ENCODE results near the gene SMAGP. TPM values are rescaled to one million over a fixed set of nuclear protein-coding genes. Genes with fewer than 3 reads are reported as not detected.
"Not testable (repeated sequence)": the region's sequence is repeated elsewhere in the genome, so short reads cannot be mapped to it uniquely, and the experiment has no call there.

The SMAGP gene, protein sequence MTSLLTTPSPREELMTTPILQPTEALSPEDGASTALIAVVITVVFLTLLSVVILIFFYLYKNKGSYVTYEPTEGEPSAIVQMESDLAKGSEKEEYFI
- polyA plus RNA-seq (2013), result 119 and 122 TPM in 2 replicates

DNA sequence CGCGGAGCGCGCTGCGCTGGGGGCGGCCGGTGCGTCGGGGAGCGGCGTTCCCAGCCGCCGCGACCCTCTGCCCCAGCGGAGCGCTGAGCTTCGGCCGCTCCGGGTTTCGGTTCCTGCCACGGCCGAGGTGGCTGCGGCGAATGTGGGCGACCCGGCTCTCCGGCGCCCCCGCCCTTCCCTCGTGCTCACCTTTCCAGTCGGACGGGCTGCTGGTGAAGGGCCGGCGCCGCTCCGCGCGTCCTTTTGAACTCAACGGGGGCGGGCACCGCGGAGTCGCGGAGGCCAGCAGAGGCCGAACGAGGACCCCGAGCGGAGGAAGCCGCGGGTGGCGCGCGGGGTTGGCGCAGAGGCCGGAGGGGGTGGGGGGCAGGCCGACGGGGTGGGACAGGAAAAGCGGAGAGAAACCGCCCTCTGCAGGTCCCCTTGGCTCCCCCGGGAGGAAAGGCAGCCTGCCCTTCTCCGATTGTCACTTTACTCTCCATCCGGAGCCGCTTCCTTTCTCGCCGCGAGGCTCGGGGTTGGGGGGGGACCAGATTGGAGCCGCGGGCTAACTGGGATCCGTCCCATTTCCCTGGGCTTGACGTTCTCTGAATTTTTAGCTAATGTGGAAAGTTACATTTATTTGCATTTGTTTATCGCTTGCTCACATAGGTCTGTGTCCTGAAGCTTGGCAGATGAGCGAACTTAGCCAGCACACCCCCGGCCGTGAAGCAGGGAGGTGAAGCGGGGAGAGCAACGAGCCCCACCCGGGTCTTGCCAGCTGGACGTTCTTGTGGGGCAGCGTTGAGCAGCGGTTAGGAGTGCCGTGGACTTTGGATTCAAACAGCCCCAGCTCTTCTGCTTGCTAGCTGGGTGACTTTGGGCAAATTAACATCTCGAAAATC is at the start of gene SMAGP:
Gene SMAGP (minus strand): TSS at position 349 of the 884 bp plus-strand sequence. CDS start 1,137 bp downstream, outside the sequence.
- Histone ChIP-seq H2BK5ac (ENCODE audit: low read depth, low read length, poor library complexity) (peak within 1 kb of the TSS; percentile 89), H4K12ac (ENCODE audit: low read depth, low read length) (peak within 1 kb of the TSS; percentile 79), H3K9ac (ENCODE audit: low read length) (peak within 1 kb of the TSS; percentile 6), H3K36me3 (ENCODE audit: control insufficient read depth in 1 of 2, insufficient read depth in 2 of 2, low read length in 2 of 2) (no peaks in the 10 kb centered on the region), H2AFZ (ENCODE audit: insufficient read depth, low read length, poor library complexity) (peak within 1 kb of the TSS; percentile 69), H3K27me3 (ENCODE audit: insufficient read depth, low read length) (no peaks in the 10 kb centered on the region), H3K4me3 (ENCODE audit: low read depth, low read length) (peak within 1 kb of the TSS; percentile 84), H3K4me2 (ENCODE audit: low read length) (peak within 1 kb of the TSS; percentile 64), H3K18ac (ENCODE audit: low read length) (peak within 1 kb of the TSS; percentile 91), H2BK120ac (ENCODE audit: insufficient read depth, low read length, poor library complexity) (peak within 1 kb of the TSS; percentile 76), H3K79me1 (ENCODE audit: low read length) (peaks cover 20% of the 10 kb centered on the region), H3K14ac (ENCODE audit: low read length) (peak within 1 kb of the TSS; percentile 71), H3K4ac (ENCODE audit: low read depth, low read length) (peak within 1 kb of the TSS; percentile 92), H3K27ac (ENCODE audit: low read depth, low read length) (peak within 1 kb of the TSS; percentile 85), H3K23ac (ENCODE audit: low read length) (no peak within 1 kb of the TSS), H4K8ac (ENCODE audit: low read depth, low read length) (peak within 1 kb of the TSS; percentile 88), H3K79me2 (ENCODE audit: control insufficient read depth, insufficient read depth, low read length, poor library complexity) (peaks cover 16% of the 10 kb centered on the region), H4K91ac (ENCODE audit: low read depth, low read length) (peak within 1 kb of the TSS; percentile 87), H2BK12ac (ENCODE audit: low read length) (peak within 1 kb of the TSS; percentile 71), H3K4me1 (ENCODE audit: control insufficient read depth in 1 of 2, insufficient read depth in 2 of 2, low read length in 2 of 2) (peaks cover 8% of the 10 kb centered on the region in 2 experiments), H3K9me3 (ENCODE audit: insufficient read depth, low read depth, low read length) (no peaks in the 10 kb centered on the region), H2AK5ac (ENCODE audit: low read length) (peak within 1 kb of the TSS; percentile 68)
- peak; percentile 82 to 90 for DNase-seq
- WGBS (ENCODE audit: extremely low coverage, insufficient coverage, insufficient read length), result no CpG with 5 or more reads among the region's 83 CpGs

DNA sequence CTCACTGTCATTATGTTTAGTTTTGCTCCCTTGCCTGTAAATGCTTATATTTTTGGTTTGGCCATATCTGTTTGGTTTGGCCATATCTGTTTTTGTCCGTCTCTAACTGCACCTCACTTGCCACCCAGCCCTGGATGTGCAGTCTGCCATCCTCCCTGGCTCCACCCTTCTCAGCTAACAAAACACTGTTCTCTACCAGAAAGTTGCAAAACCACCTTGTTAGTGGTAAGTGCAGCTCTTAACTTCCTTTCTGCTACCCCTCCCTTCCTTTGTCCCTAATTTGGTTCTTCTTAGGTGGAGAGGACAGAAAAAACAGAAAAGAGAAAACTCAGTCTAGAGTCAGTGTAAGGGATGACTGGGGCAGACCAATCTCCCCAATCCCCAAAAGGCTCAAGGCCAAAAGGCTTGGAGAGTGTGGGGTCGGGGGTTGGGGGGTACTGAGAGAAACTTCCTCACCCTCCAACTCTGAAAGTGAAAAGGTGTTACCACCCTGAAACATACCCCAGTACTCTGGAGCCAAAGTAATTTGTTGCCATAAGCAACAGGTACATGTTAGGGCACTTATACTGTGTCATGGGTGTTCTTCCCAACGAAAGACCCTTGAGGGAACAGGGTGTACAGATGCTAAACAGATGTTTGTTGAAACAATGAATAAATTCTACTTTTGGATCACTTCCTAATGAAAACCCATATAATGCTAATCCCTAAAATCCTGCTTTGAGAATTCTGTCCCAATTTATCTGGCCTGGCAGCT is 48.8 kb upstream of the SMAGP start:
- H2AK5ac ChIP-seq (ENCODE audit: low read length), result peak overlapping the region; percentile 15
- H3K27ac ChIP-seq (ENCODE audit: low read depth, low read length), result peak overlapping the region; percentile 82
- H3K4me1 ChIP-seq (ENCODE audit: control insufficient read depth in 1 of 2, insufficient read depth in 2 of 2, low read length in 2 of 2), result peaks cover 7 to 34% of the 10 kb centered on the region in 2 experiments
- no peak overlapping the region for H3K4me3 ChIP-seq (ENCODE audit: low read depth, low read length)
- H2BK5ac ChIP-seq (ENCODE audit: low read depth, low read length, poor library complexity), result peak overlapping the region; percentile 90
- H4K8ac ChIP-seq (ENCODE audit: low read depth, low read length), result peak overlapping the region; percentile 69
- H3K23ac ChIP-seq (ENCODE audit: low read length), result no peak overlapping the region
- peaks cover 29% of the 10 kb centered on the region for H3K79me1 ChIP-seq (ENCODE audit: low read length)
- H3K36me3 ChIP-seq (ENCODE audit: control insufficient read depth in 1 of 2, insufficient read depth in 2 of 2, low read length in 2 of 2), result no peaks in the 10 kb centered on the region
- H3K4ac ChIP-seq (ENCODE audit: low read depth, low read length), result peak overlapping the region; percentile 53
- H3K14ac ChIP-seq (ENCODE audit: low read length), result peak overlapping the region; percentile 77
- peak overlapping the region; percentile 80 for H2BK120ac ChIP-seq (ENCODE audit: insufficient read depth, low read length, poor library complexity)
- H3K9ac ChIP-seq (ENCODE audit: low read length), result no peak overlapping the region
- peak overlapping the region; percentile 95 for H2BK12ac ChIP-seq (ENCODE audit: low read length)
- WGBS (ENCODE audit: extremely low coverage, insufficient coverage, insufficient read length), result no CpG with 5 or more reads among the region's 3 CpGs
- H4K12ac ChIP-seq (ENCODE audit: low read depth, low read length), result no peak overlapping the region
- peak overlapping the region; percentile 46 for H3K18ac ChIP-seq (ENCODE audit: low read length)
- no peak overlapping the region for H2AFZ ChIP-seq (ENCODE audit: insufficient read depth, low read length, poor library complexity)
- H3K79me2 ChIP-seq (ENCODE audit: control insufficient read depth, insufficient read depth, low read length, poor library complexity), result no peaks in the 10 kb centered on the region
- H3K4me2 ChIP-seq (ENCODE audit: low read length), result peak overlapping the region; percentile 4
- peak overlapping the region; percentile 75 for H4K91ac ChIP-seq (ENCODE audit: low read depth, low read length)
- H3K9me3 ChIP-seq (ENCODE audit: insufficient read depth, low read depth, low read length), result no peaks in the 10 kb centered on the region
- DNase-seq, result peak in 1 of 2 donors; percentile 41
- no peaks in the 10 kb centered on the region for H3K27me3 ChIP-seq (ENCODE audit: insufficient read depth, low read length)

DNA sequence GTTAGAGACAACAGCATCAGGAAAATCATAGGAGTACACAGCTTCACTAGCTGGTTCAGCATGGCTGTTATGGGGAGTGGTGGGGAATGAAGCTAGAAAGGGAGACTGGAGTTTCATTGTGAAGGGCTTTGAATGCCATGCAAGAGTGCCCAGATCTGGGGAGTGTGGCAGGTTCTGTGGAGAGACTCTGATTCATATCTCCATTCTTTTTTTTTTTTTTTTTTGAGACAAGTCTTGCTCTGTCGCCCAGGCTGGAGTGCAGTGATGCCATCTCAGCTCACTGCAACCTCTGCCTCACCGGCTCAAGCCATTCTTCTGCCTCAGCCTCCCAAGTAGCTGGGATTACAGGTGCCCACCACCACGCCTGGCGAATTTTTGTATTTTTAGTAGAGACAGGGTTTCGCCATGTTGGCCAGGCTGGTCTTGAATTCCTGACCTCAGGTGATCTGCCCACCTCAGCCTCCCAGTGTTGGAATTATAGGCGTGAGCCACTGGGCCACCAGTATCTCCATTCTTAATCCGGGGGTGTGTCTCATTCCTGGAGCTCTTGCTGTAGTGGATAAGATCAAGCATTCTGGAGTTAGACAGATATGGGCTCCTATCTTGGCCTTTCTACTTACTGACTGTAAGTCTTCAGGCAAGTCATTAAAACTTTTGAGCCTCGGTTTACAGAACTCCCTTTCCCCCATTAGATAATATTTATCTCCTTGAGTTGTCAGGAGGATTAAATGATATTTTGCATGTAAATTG is 48.0 kb upstream of the SMAGP start:
- H4K12ac ChIP-seq (ENCODE audit: low read depth, low read length), result not testable (repeated sequence)

DNA sequence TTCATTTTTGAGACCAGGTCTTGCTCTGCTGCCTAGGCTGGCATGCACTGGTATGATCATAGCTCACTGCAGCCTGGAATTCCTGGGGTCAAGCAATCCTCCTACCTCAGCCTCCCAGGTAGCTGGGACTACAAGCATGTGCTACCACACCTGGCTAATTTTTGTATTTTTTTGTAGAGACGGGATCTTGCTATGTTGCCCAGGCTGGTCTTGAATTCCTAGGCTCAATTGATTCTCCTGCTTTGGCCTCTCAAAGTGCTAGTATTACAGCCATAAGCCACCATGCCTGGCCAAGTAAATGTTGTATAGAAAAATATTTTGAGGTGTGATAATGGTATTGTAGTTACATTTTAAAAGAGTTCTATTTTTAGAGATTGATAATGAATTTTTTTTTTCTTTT is 41.2 kb upstream of the SMAGP start:
- Histone ChIP-seq H3K27ac (ENCODE audit: low read depth, low read length) (no peak overlapping the region), H3K27me3 (ENCODE audit: insufficient read depth, low read length) (no peaks in the 10 kb centered on the region)

More for the DNA sequence above, 48.0 kb upstream of the SMAGP start:
- Histone ChIP-seq H3K79me1 (ENCODE audit: low read length) (peaks cover 24% of the 10 kb centered on the region), H3K4me1 (ENCODE audit: control insufficient read depth in 1 of 2, insufficient read depth in 2 of 2, low read length in 2 of 2) (peaks cover 7 to 27% of the 10 kb centered on the region in 2 experiments), H4K91ac (ENCODE audit: low read depth, low read length) (peak overlapping the region; percentile 80), H3K27ac (ENCODE audit: low read depth, low read length) (peak overlapping the region; percentile 82), H2BK5ac (ENCODE audit: low read depth, low read length, poor library complexity) (peak overlapping the region; percentile 70), H2BK120ac (ENCODE audit: insufficient read depth, low read length, poor library complexity) (peak overlapping the region; percentile 95), H2BK12ac (ENCODE audit: low read length) (peak overlapping the region; percentile 61), H3K14ac (ENCODE audit: low read length) (peak overlapping the region; percentile 73)
- DNase-seq, result peak; percentile 92 to 96
- H3K27me3 ChIP-seq (ENCODE audit: insufficient read depth, low read length); H3K4ac ChIP-seq (ENCODE audit: low read depth, low read length); H2AK5ac ChIP-seq (ENCODE audit: low read length); H3K36me3 ChIP-seq (ENCODE audit: control insufficient read depth in 1 of 2, insufficient read depth in 2 of 2, low read length in 2 of 2); H3K4me2 ChIP-seq (ENCODE audit: low read length); H3K4me3 ChIP-seq (ENCODE audit: low read depth, low read length); H3K9me3 ChIP-seq (ENCODE audit: insufficient read depth, low read depth, low read length); H2AFZ ChIP-seq (ENCODE audit: insufficient read depth, low read length, poor library complexity); H3K9ac ChIP-seq (ENCODE audit: low read length); H3K23ac ChIP-seq (ENCODE audit: low read length); H3K79me2 ChIP-seq (ENCODE audit: control insufficient read depth, insufficient read depth, low read length, poor library complexity); H3K18ac ChIP-seq (ENCODE audit: low read length); H4K8ac ChIP-seq (ENCODE audit: low read depth, low read length): not testable (repeated sequence)
- WGBS (ENCODE audit: extremely low coverage, insufficient coverage, insufficient read length), result no CpG with 5 or more reads among the region's 8 CpGs

More for the DNA sequence above, 41.2 kb upstream of the SMAGP start:
- Histone ChIP-seq H3K4me1 (ENCODE audit: control insufficient read depth in 1 of 2, insufficient read depth in 2 of 2, low read length in 2 of 2) (no peaks in the 10 kb centered on the region), H3K79me1 (ENCODE audit: low read length) (no peaks in the 10 kb centered on the region), H2BK120ac (ENCODE audit: insufficient read depth, low read length, poor library complexity) (no peak overlapping the region), H2AK5ac (ENCODE audit: low read length) (no peak overlapping the region), H4K91ac (ENCODE audit: low read depth, low read length) (no peak overlapping the region), H2AFZ (ENCODE audit: insufficient read depth, low read length, poor library complexity) (no peak overlapping the region), H2BK5ac (ENCODE audit: low read depth, low read length, poor library complexity) (no peak overlapping the region), H3K79me2 (ENCODE audit: control insufficient read depth, insufficient read depth, low read length, poor library complexity) (no peaks in the 10 kb centered on the region), H3K18ac (ENCODE audit: low read length) (no peak overlapping the region), H3K4me3 (ENCODE audit: low read depth, low read length) (no peak overlapping the region), H3K36me3 (ENCODE audit: control insufficient read depth in 1 of 2, insufficient read depth in 2 of 2, low read length in 2 of 2) (no peaks in the 10 kb centered on the region), H3K4ac (ENCODE audit: low read depth, low read length) (no peak overlapping the region), H4K12ac (ENCODE audit: low read depth, low read length) (no peak overlapping the region), H3K9me3 (ENCODE audit: insufficient read depth, low read depth, low read length) (no peaks in the 10 kb centered on the region), H3K9ac (ENCODE audit: low read length) (no peak overlapping the region), H2BK12ac (ENCODE audit: low read length) (no peak overlapping the region), H3K4me2 (ENCODE audit: low read length) (no peak overlapping the region), H3K14ac (ENCODE audit: low read length) (no peak overlapping the region), H4K8ac (ENCODE audit: low read depth, low read length) (no peak overlapping the region), H3K23ac (ENCODE audit: low read length) (no peak overlapping the region)
- no peak for DNase-seq
- no CpG with 5 or more reads among the region's 1 CpG for WGBS (ENCODE audit: extremely low coverage, insufficient coverage, insufficient read length)
